ENCODE results near the gene QPRT.
"Not testable (repeated sequence)": the region's sequence is repeated elsewhere in the genome, so short reads cannot be mapped to it uniquely, and the experiment has no call there.

The QPRT gene

GRCh38 chr16:29717113-29717512 is 38.1 kb downstream of the QPRT start:
- DNase-seq, result no peak

GRCh38 chr16:29719063-29719462 is 40.1 kb downstream of the QPRT start:
- DNase-seq, result no peak

GRCh38 chr16:29720703-29721102 is 41.7 kb downstream of the QPRT start:
- DNase-seq, result no peak

GRCh38 chr16:29721167-29721879 is 42.3 kb downstream of the QPRT start:
- DNase-seq, result peak in 48 of 56 donors; percentile 4 to 84 (median 36)

GRCh38 chr16:29726845-29727377 is 47.9 kb downstream of the QPRT start:
- no peak for DNase-seq

- no peak for DNase-seq
These were observed 48.5 kb downstream of the QPRT start for GRCh38 chr16:29727452-29727851.

- DNase-seq, result peak in 14 of 56 donors; percentile 1 to 24 (median 8)
These were observed 50.1 kb downstream of the QPRT start for GRCh38 chr16:29729116-29729521.

- DNase-seq, result no peak
These were observed 51.7 kb downstream of the QPRT start for GRCh38 chr16:29730649-29731048.

GRCh38 chr16:29731768-29732601 is 53.0 kb downstream of the QPRT start:
- DNase-seq, result not testable (repeated sequence)

- no peak for DNase-seq
These were observed 55.8 kb downstream of the QPRT start for GRCh38 chr16:29734786-29735185.

- no peak for DNase-seq
These were observed 57.1 kb downstream of the QPRT start for GRCh38 chr16:29736112-29736511.

- no peak for DNase-seq
These were observed 57.8 kb downstream of the QPRT start for GRCh38 chr16:29736764-29737163.

- no peak for DNase-seq
These were observed 58.7 kb downstream of the QPRT start for GRCh38 chr16:29737713-29738112.

- DNase-seq, result no peak
These were observed 59.5 kb downstream of the QPRT start for GRCh38 chr16:29738514-29738913.

GRCh38 chr16:29739927-29740629 is 61.1 kb downstream of the QPRT start:
- not testable (repeated sequence) for DNase-seq

- DNase-seq, result not testable (repeated sequence)
These were observed 61.6 kb downstream of the QPRT start for GRCh38 chr16:29740630-29741015.

GRCh38 chr16:29742683-29743275 is 63.8 kb downstream of the QPRT start:
- DNase-seq, result no peak

GRCh38 chr16:29743475-29743826 is 64.5 kb downstream of the QPRT start:
- no peak for DNase-seq

GRCh38 chr16:29743827-29744531 is 65.0 kb downstream of the QPRT start:
- no peak for DNase-seq

- DNase-seq, result no peak
These were observed 65.6 kb downstream of the QPRT start for GRCh38 chr16:29744541-29745101.

Measured in nucleus accumbens (tissue), 56 donors.